HUES48 (cell line): Measurements from ENCODE around the gene CDH12.
"Not testable (repeated sequence)": the region's sequence is repeated elsewhere in the genome, so short reads cannot be mapped to it uniquely, and the experiment has no call there.

ENCODE experiments used
- H3K27ac ChIP-seq: one replicate; pipeline ENCODE4 v1.7.0; 2013; ENCODE audit warnings: low read depth, low read length, inconsistent platforms
- H3K27me3 ChIP-seq: 2 replicates; pipeline ENCODE4 v1.6.1; 2013; ENCODE audit warnings: mild to moderate bottlenecking, low read length; ENCODE audit not compliant: control insufficient read depth, insufficient read depth
- H3K36me3 ChIP-seq: 2 replicates; pipeline ENCODE4 v1.6.1; 2013; ENCODE audit warnings: low read length; ENCODE audit not compliant: control insufficient read depth, insufficient read depth
- H3K4me1 ChIP-seq: 2 replicates; pipeline ENCODE4 v1.6.1; 2013; ENCODE audit warnings: mild to moderate bottlenecking, low read length; ENCODE audit not compliant: control insufficient read depth, insufficient read depth
- H3K4me3 ChIP-seq: 2 replicates; pipeline ENCODE4 v1.5.1; 2013; ENCODE audit warnings: mild to moderate bottlenecking, low read depth, low read length
- H3K9ac ChIP-seq: 2 replicates; pipeline ENCODE4 v1.6.1; 2013; ENCODE audit warnings: mild to moderate bottlenecking, low read depth, low read length, moderate library complexity
- H3K9me3 ChIP-seq: 2 replicates; pipeline ENCODE4 v1.6.1; 2013; ENCODE audit warnings: low read length; ENCODE audit not compliant: control insufficient read depth, insufficient read depth

Gene CDH12

GRCh38 chr5:22531986-22532385 lies 321.2 kb downstream of the CDH12 start:
- H3K9ac ChIP-seq: no peak overlapping the region
- H3K36me3 ChIP-seq: no peaks in the 10 kb centered on the region
- H3K4me3 ChIP-seq: no peak overlapping the region
- H3K9me3 ChIP-seq: no peaks in the 10 kb centered on the region
- H3K27ac ChIP-seq: no peak overlapping the region
- H3K27me3 ChIP-seq: no peaks in the 10 kb centered on the region
- 0 out of 2 replicates have a peak, but pooled peaks cover 5% of the 10 kb centered on the region for H3K4me1 ChIP-seq

- no peaks in the 10 kb centered on the region for H3K4me1 ChIP-seq
- H3K27me3 ChIP-seq: no peaks in the 10 kb centered on the region
- H3K9ac ChIP-seq: no peak overlapping the region
- no peaks in the 10 kb centered on the region for H3K36me3 ChIP-seq
- H3K27ac ChIP-seq: no peak overlapping the region
- H3K4me3 ChIP-seq: no peak overlapping the region
- H3K9me3 ChIP-seq: no peaks in the 10 kb centered on the region; the same call in 1 of the 2 replicates
These were observed 331.6 kb downstream of the CDH12 start for GRCh38 chr5:22521521-22521920.

DNA sequence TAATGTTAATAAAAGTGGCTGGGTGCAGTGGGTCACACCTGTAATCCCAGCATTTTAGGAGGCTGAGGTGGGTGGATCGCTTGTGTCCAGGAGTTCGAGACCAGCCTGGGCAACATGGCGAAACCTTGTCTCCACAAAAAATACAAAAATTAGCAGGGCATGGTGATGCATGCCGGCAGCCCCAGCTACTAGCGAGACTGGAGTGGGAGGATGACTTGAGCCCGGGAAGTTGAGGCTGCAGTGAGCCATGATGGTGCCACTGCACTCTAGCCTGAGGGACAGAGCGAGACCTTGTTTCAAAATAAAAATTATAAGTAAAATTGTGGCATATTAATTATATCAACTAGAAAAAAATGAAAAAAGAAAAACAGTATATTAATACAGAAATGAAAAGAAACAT lies 336.6 kb downstream of the CDH12 start:
- not testable (repeated sequence) for H3K9ac ChIP-seq, H3K36me3 ChIP-seq, H3K27ac ChIP-seq, H3K9me3 ChIP-seq, H3K27me3 ChIP-seq, H3K4me3 ChIP-seq, H3K4me1 ChIP-seq

GRCh38 chr5:22514231-22514630 lies 338.9 kb downstream of the CDH12 start:
- Histone ChIP-seq H3K9me3 (no peaks in the 10 kb centered on the region), H3K27ac (no peak overlapping the region), H3K27me3 (no peaks in the 10 kb centered on the region), H3K4me3 (no peak overlapping the region), H3K36me3 (no peaks in the 10 kb centered on the region), H3K4me1 (no peaks in the 10 kb centered on the region), H3K9ac (no peak overlapping the region)

GRCh38 chr5:22505891-22506290 lies 347.3 kb downstream of the CDH12 start:
- Histone ChIP-seq H3K9ac (no peak overlapping the region), H3K4me3 (no peak overlapping the region), H3K27ac (no peak overlapping the region), H3K36me3 (no peaks in the 10 kb centered on the region), H3K4me1 (no peaks in the 10 kb centered on the region), H3K9me3 (peaks cover 7% of the 10 kb centered on the region), H3K27me3 (no peaks in the 10 kb centered on the region)

DNA sequence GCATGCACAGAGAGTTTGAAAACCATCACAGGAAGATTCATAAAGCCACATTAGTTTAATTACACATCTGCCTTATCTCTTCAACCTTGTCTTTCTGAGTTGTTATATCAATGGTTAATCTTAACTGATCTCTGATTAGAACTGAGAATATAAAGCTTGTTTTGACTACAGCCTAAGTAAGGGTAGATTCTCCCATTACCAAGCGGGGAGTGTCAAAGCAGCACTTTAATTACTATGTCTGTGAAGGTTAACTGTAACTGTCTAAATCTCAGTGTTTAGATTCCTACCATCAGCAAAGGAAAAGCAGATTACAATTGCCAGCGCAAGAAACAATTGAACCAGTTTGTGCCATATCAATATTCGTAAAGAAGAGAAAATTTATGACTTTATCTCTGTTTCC lies 348.7 kb downstream of the CDH12 start:
- Histone ChIP-seq H3K36me3 (no peaks in the 10 kb centered on the region), H3K9me3 (peaks cover 7% of the 10 kb centered on the region), H3K27ac (no peak overlapping the region), H3K9ac (no peak overlapping the region), H3K4me3 (no peak overlapping the region), H3K4me1 (no peaks in the 10 kb centered on the region), H3K27me3 (no peaks in the 10 kb centered on the region)

DNA sequence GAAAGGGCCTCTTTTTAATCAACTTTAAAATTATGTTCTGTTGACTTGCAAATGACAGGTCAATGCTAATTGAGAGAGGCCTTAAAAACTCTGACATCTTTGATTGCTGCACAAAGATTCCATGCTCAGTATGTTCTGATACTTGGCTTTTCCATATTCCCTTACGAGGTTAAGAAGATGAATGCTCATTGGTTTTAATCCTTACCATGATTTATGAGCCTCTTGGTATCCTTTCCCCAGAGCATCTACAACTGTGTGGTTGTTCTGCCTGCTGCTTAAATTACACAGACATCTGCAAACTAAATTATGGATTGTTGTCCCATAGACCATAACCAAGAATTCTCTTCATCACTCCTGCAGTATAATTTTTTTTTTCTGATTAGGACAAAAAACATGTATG lies 352.6 kb downstream of the CDH12 start:
- no peaks in the 10 kb centered on the region for H3K36me3 ChIP-seq
- H3K9me3 ChIP-seq: peaks cover 7% of the 10 kb centered on the region
- H3K4me3 ChIP-seq: no peak overlapping the region
- H3K4me1 ChIP-seq: no peaks in the 10 kb centered on the region
- H3K27me3 ChIP-seq: no peaks in the 10 kb centered on the region
- H3K9ac ChIP-seq: no peak overlapping the region
- H3K27ac ChIP-seq: no peak overlapping the region

DNA sequence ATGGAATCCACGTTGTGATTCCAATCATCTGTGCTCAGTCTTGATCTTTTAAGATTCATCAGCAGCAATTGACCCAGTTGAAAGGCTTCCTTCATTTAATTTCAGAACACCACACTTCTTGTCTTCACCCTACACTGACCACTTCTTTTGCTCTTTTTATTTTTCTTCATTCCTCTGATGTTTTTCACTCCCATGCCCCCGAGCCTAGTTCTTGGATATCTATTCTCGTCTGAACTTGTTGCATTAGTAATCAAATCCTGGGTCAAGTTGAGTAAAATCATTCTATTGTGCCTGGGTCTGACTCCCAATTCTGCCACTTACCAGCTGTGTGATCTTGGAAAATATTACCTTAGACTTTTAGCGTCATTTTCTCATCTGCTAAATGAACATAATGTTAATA lies 356.5 kb downstream of the CDH12 start:
- no peaks in the 10 kb centered on the region for H3K36me3 ChIP-seq
- H3K9me3 ChIP-seq: 0 out of 2 replicates have a peak, but pooled peaks cover 1% of the 10 kb centered on the region
- no peak overlapping the region for H3K4me3 ChIP-seq
- no peak overlapping the region for H3K9ac ChIP-seq
- no peaks in the 10 kb centered on the region for H3K4me1 ChIP-seq
- H3K27ac ChIP-seq: no peak overlapping the region
- H3K27me3 ChIP-seq: no peaks in the 10 kb centered on the region

- Histone ChIP-seq H3K9me3 (no peaks in the 10 kb centered on the region), H3K4me1 (no peaks in the 10 kb centered on the region), H3K4me3 (no peak overlapping the region), H3K27ac (no peak overlapping the region), H3K36me3 (no peaks in the 10 kb centered on the region), H3K9ac (no peak overlapping the region), H3K27me3 (no peaks in the 10 kb centered on the region)
These were observed 358.0 kb downstream of the CDH12 start for GRCh38 chr5:22495016-22495720.

GRCh38 chr5:22488427-22488826 lies 364.7 kb downstream of the CDH12 start:
- Histone ChIP-seq H3K36me3 (no peaks in the 10 kb centered on the region), H3K9ac (no peak overlapping the region), H3K9me3 (no peaks in the 10 kb centered on the region), H3K27me3 (no peaks in the 10 kb centered on the region), H3K4me3 (no peak overlapping the region), H3K4me1 (peaks cover 10% of the 10 kb centered on the region), H3K27ac (no peak overlapping the region)

DNA sequence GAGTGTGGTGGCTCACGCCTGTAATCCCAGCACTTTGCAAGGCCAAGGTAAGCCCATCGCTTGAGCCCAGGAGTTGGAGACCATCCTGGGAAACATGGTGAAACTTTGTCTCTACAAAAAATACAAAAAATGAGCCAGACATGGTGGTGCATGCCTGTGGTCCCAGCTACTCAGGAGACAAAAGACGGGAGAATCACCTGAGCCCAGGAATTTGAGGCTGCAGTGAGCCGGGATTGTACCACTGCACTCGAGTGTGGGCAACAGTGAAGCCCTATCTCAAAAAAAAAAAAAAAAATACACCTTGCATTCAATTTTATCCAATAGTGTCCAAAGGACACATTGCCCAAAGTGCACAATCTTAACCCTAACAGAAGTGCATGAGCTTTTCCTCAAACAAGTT lies 372.8 kb downstream of the CDH12 start:
- no peak overlapping the region for H3K4me3 ChIP-seq
- H3K9ac ChIP-seq: no peak overlapping the region
- no peaks in the 10 kb centered on the region for H3K36me3 ChIP-seq
- H3K9me3 ChIP-seq: no peaks in the 10 kb centered on the region
- no peaks in the 10 kb centered on the region for H3K4me1 ChIP-seq
- H3K27me3 ChIP-seq: no peaks in the 10 kb centered on the region
- H3K27ac ChIP-seq: no peak overlapping the region
